Fibroblast of lung (primary cell): ENCODE data around the gene ZDHHC14. TPM values are rescaled to one million over a fixed set of nuclear protein-coding genes. Genes with fewer than 3 reads are reported as not detected.

Experiments
- DNase-seq, 2 donors: peaks; one replicate each; pipeline versions ENCODE4 v3.0.0 to v3.0.0-alpha.2; 2010; ENCODE audit warnings: low read depth in 2 of 2
- H2AFZ ChIP-seq: 2 replicates; pipeline ENCODE4 v1.5.1; 2012; ENCODE audit warnings: low read length, control low read depth, inconsistent platforms
- H3K27ac ChIP-seq: 2 replicates; pipeline ENCODE4 v1.5.1; 2011; ENCODE audit warnings: low read length, control low read depth; ENCODE audit not compliant: insufficient read depth
- H3K27me3 ChIP-seq: 2 replicates; pipeline ENCODE4 v1.5.1; 2011; ENCODE audit warnings: mild to moderate bottlenecking, low read length; ENCODE audit not compliant: control insufficient read depth, insufficient read depth
- H3K36me3 ChIP-seq: 2 replicates; pipeline ENCODE4 v1.5.1; 2011; ENCODE audit warnings: low read length; ENCODE audit not compliant: control insufficient read depth, insufficient read depth
- H3K4me1 ChIP-seq: 2 replicates; pipeline ENCODE4 v1.5.1; 2011; ENCODE audit warnings: low read length; ENCODE audit not compliant: control insufficient read depth, insufficient read depth; ENCODE audit errors: extremely low read depth
- H3K4me2 ChIP-seq: 2 replicates; pipeline ENCODE4 v1.5.1; 2011; ENCODE audit warnings: low read length, control low read depth; ENCODE audit not compliant: insufficient read depth; ENCODE audit errors: extremely low read depth
- H3K4me3 ChIP-seq, 4 experiments: fragments of 200-600 bp in 1 of 4; sonication (generic) in 1 of 4; replicated peaks in 1 of 4; 2 replicates each; pipeline ENCODE4 v1.5.1; 2011 to 2016; ENCODE audit warnings: low read length in 4 of 4, low read depth in 3 of 4, mild to moderate bottlenecking in 3 of 4, control low read depth in 2 of 4, inconsistent platforms in 1 of 4, mixed read lengths in 1 of 4; ENCODE audit not compliant: insufficient read depth in 1 of 4; ENCODE audit errors: control extremely low read depth in 1 of 4
- H3K79me2 ChIP-seq: 2 replicates; pipeline ENCODE4 v1.5.1; 2012; ENCODE audit warnings: mild to moderate bottlenecking, low read length, inconsistent platforms; ENCODE audit not compliant: control insufficient read depth, insufficient read depth
- H3K9ac ChIP-seq: 2 replicates; pipeline ENCODE4 v1.5.1; 2011; ENCODE audit warnings: mild to moderate bottlenecking, low read length, control low read depth; ENCODE audit not compliant: insufficient read depth
- H3K9me3 ChIP-seq: 2 replicates; pipeline ENCODE4 v1.5.1; 2012; ENCODE audit warnings: low read depth, low read length; ENCODE audit not compliant: control insufficient read depth, insufficient read depth
- H4K20me1 ChIP-seq: 2 replicates; pipeline ENCODE4 v1.5.1; 2011; ENCODE audit warnings: low read length; ENCODE audit not compliant: control insufficient read depth, insufficient read depth; ENCODE audit errors: extremely low read depth
- EZH2 ChIP-seq: IDR thresholded peaks from 2 replicates; pipeline ENCODE4 v1.5.1; 2012; ENCODE audit warnings: low read length, control low read depth, mild to moderate bottlenecking; ENCODE audit errors: missing control alignments
- polyA plus RNA-seq, 2 donors: library from polyadenylated mRNA; depleted of rRNA in 1 of 2; stranded (reverse) in 1 of 2; unstranded in 1 of 2; fragments of >200 nt; gene quantifications; 2 replicates each; pipeline ENCODE4 v1.2.1, GENCODE V29; 2011 to 2012; ENCODE audit warnings: missing spikeins in 1 of 2
- total RNA-seq: library from RNA; depleted of rRNA; stranded (reverse); fragments of >200 nt; gene quantifications from 2 replicates; pipeline ENCODE4 v1.2.1, GENCODE V29; 2014
- TF ChIP-seq, protein P1 (sequence below), 2 donors: IDR thresholded peaks in 1 of 2; conservative IDR thresholded peaks in 1 of 2; 1 replicate in 1 of 2; 2 replicates in 1 of 2; pipeline ENCODE4 v1.5.1; 2011 to 2012; ENCODE audit warnings: low read length in 2 of 2, control low read depth in 1 of 2, inconsistent platforms in 1 of 2, low read depth in 1 of 2, mild to moderate bottlenecking in 1 of 2

The ZDHHC14 gene
- total and polyA plus RNA-seq, 2 donors (not counting 1 experiment from before 2014, with no cell fraction given) = 1.7 to 3.5 TPM

DNA sequence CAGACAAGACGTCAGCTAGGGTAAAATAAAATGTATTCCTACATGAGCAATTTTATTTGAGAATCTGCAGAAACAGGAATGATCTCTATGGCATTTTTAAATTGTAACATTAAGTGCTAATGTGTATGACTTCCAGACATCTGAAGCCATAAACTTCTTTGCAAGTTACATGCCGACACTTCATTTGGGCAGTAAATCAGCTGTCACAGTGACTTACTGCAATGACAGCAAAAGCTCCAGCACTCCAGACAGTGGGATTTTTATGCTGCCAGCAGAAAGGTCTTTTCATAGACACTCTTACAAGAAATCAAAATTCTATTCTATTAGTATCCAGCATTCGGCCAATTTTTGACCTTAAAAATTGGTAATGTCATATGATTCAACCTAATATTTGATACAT is 285.7 kb downstream of the ZDHHC14 start:
- Histone ChIP-seq H4K20me1 (no peaks in the 10 kb centered on the region), H3K27me3 (no peaks in the 10 kb centered on the region), H3K27ac (no peak overlapping the region), H2AFZ (no peak overlapping the region), H3K4me2 (no peak overlapping the region), H3K9me3 (no peaks in the 10 kb centered on the region), H3K79me2 (no peaks in the 10 kb centered on the region), H3K4me3 (no peak overlapping the region), H3K9ac (no peak overlapping the region), H3K4me1 (peaks cover 6% of the 10 kb centered on the region), H3K36me3 (no peaks in the 10 kb centered on the region)
- DNase-seq = no peak
- TF ChIP-seq, protein P1, sequence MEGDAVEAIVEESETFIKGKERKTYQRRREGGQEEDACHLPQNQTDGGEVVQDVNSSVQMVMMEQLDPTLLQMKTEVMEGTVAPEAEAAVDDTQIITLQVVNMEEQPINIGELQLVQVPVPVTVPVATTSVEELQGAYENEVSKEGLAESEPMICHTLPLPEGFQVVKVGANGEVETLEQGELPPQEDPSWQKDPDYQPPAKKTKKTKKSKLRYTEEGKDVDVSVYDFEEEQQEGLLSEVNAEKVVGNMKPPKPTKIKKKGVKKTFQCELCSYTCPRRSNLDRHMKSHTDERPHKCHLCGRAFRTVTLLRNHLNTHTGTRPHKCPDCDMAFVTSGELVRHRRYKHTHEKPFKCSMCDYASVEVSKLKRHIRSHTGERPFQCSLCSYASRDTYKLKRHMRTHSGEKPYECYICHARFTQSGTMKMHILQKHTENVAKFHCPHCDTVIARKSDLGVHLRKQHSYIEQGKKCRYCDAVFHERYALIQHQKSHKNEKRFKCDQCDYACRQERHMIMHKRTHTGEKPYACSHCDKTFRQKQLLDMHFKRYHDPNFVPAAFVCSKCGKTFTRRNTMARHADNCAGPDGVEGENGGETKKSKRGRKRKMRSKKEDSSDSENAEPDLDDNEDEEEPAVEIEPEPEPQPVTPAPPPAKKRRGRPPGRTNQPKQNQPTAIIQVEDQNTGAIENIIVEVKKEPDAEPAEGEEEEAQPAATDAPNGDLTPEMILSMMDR (conservative IDR thresholded peaks at IDR 0.05 in 1 of 2, IDR thresholded peaks at IDR 0.05 in 1 of 2; ENCODE audit: low read depth in 1 of 2, low read length in 2 of 2) = no peak
- no peak for TF ChIP-seq EZH2

DNA sequence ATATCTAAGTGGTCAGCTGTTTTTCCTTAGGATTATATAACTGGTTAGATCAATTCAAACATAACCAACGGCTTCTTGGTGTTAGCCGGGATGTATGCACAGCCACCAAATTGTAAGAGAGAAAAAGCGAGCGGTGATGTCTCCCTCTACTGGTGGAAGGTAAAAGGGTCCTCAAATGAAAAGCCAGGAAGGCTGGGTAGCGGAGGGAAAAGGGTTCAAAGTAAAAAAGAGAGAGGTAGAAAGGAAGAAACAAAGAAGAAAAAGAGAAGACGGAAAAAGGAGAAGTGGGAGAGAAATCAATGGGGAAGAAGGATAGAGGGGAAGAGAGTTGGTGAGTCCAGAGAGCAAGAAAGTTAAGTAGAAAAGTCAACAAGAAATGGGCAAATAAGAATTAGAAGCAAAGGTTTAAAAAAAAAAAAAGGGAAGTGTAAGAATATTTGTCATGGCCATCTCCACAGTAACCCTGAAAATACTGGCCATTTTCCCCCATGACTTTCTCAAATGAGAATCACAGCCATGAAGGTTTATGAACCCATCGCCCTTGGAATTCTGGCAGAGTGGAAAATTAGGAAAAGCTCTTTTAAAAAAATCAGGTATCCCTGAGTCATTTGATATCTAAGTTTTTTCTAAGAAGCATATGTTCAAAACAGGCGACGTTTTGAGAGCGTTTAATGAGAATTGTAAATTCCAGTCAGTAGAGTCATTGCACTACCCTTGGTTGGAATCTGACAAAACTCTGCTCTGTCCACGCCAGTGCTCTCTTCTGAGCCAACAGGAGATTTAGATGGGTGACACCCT is 286.4 kb downstream of the ZDHHC14 start:
- Histone ChIP-seq H3K27ac (no peak overlapping the region), H3K36me3 (no peaks in the 10 kb centered on the region), H3K9ac (no peak overlapping the region), H3K79me2 (no peaks in the 10 kb centered on the region), H3K4me2 (no peak overlapping the region), H3K9me3 (no peaks in the 10 kb centered on the region), H2AFZ (no peak overlapping the region), H3K4me1 (peaks cover 6% of the 10 kb centered on the region), H3K4me3 (no peak overlapping the region), H3K27me3 (no peaks in the 10 kb centered on the region), H4K20me1 (no peaks in the 10 kb centered on the region)
- DNase-seq = peak; percentile 73 to 79
- TF ChIP-seq EZH2 = no peak
- TF ChIP-seq, protein P1 (conservative IDR thresholded peaks at IDR 0.05 in 1 of 2, IDR thresholded peaks at IDR 0.05 in 1 of 2; ENCODE audit: low read depth in 1 of 2, low read length in 2 of 2) = peak; percentile 86 to 93

DNA sequence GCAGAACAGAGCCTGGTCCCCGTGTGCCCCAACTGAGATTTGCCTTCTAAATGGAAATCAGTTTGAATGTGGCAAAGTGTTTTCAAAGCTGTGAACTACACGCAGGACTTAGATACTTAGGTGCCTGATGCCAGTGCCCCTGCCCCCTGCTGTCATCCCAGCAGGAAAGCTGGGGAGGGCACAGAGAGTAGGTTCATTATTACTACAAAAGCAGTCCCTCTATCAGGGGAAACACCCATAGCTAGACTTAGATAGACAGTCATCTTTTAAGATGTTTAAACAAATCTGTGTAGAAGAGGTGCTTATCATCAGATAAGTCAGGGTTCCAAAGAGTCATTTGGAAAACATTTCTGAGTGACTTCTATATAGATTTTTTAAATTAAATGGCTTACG is 287.0 kb downstream of the ZDHHC14 start:
- Histone ChIP-seq H2AFZ (no peak overlapping the region), H3K27ac (no peak overlapping the region), H3K27me3 (no peaks in the 10 kb centered on the region), H3K4me1 (peaks cover 6% of the 10 kb centered on the region), H3K79me2 (no peaks in the 10 kb centered on the region), H3K9me3 (no peaks in the 10 kb centered on the region), H3K9ac (no peak overlapping the region), H3K4me2 (no peak overlapping the region), H3K4me3 (no peak overlapping the region), H4K20me1 (no peaks in the 10 kb centered on the region), H3K36me3 (no peaks in the 10 kb centered on the region)
- TF ChIP-seq, protein P1 (conservative IDR thresholded peaks at IDR 0.05 in 1 of 2, IDR thresholded peaks at IDR 0.05 in 1 of 2; ENCODE audit: low read depth in 1 of 2, low read length in 2 of 2) = no peak
- TF ChIP-seq EZH2 = no peak
- DNase-seq = no peak
